GM18951 (cell line): ENCODE data around the gene TPST2.

Experiments used
- POLR2A ChIP-seq: IDR thresholded peaks from 4 replicates; pipeline ENCODE4 v1.6.1; 2011; ENCODE audit warnings: mild to moderate bottlenecking; ENCODE audit not compliant: insufficient read length, insufficient read depth; ENCODE audit errors: extremely low read depth
- in situ Hi-C: fragments of 300-500 bp; cut with MboI; formaldehyde crosslinking; loops from one replicate; pipeline ENCODE4 v1.12.0; 2022; ENCODE audit warnings: low sequenced_read_pairs, mixed read lengths, inconsistent platforms; ENCODE audit not compliant: unreplicated experiment

The TPST2 gene

DNA sequence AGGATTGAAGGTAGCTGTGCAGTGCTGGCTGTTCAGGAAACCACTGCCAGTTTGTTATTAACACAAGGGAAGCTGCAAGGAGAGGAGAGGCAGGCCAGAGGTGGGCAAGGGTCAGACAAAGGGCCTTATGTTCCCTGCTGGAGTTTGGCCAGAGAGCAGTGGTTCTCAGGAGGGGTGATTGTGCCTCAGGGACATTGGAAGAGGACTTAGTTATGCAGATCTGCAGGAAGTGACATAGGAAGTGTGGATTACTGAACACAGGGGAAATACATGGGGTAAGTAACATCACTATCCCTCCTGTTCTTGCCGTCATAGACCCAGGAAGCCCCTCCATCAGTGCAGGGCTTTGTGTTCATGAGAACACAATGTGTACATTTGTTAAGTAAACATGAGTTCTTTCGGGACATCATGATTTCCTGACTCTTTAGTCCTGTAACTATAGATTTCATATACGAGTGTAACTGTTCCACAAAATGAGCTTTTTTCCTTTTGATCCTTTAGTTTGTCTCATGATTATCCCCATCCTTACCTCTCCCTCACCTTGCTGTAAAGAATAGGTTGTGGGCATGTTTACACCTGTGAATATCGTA, 100.4 kb downstream of the TPST2 start:
- no peak for TF ChIP-seq POLR2A
- in situ Hi-C loops = no loop called here

DNA sequence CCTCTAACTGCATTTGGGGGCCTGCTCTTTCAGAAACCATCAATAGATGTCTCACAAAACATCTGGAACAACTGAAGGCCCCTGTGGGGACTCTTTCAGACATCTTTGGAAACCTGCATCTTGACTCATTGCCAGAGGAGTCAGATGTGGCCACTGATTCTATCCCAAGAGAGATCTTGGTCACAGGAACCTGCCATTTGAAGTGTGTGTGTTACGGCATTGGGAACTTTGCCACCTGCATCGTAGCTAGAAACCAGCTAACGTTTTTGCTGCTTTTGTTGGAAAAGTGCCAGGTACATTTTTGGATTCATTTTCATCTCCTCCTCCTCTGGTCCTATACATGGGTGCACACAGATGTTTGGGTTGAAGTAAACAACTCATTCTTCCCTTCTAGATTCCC, 101.9 kb downstream of the TPST2 start:
- TF ChIP-seq POLR2A = no peak
- in situ Hi-C loops = no loop called here

DNA sequence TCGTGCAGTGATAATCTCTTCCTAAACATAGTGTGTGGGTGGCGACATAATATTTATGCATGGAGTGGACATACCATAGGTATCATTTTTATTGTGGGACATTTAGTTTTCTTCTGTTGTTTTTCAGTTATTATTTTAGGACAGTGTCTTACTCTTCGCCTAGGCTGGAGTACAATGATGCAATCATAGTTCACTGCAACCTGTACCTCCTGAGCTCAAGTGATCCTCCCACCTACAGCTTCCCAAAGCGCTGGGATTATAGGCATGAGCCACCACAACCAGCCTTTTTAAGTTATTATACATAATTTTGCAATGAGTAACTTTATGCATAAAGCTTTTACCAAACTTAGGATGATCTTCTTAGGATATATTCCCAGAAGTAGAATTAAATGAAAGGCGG, 103.5 kb downstream of the TPST2 start:
- TF ChIP-seq POLR2A = no peak

GRCh38 chr22:26485806-26486390, 104.0 kb downstream of the TPST2 start:
- in situ Hi-C loops = no loop called here

More for the DNA sequence above, 103.5 kb downstream of the TPST2 start:
- in situ Hi-C loops = no loop called here

DNA sequence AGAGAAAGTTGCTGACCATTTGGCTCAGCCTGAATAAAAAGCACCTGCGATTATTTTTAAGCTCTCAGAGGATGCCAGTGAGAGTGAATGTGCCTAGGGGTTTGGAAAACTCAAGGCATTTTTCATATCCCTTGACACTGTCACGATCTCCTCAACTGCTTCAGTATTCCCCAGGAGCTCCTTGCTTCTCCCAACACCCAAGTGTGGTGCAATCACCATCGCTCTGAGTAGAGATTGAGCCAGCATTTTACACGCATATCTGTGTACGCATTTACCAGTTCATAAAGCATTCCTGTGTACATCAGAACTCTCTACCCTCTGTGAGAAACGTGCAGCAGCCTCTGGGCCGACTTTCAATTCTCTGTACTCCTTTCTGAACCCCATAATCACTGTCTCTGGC, 104.9 kb downstream of the TPST2 start:
- in situ Hi-C loops = no loop called here
- TF ChIP-seq POLR2A = no peak

More at GRCh38 chr22:26485806-26486390, 104.0 kb downstream of the TPST2 start:
- TF ChIP-seq POLR2A = no peak

GRCh38 chr22:26484360-26484706, 105.6 kb downstream of the TPST2 start:
- in situ Hi-C loops = no loop called here
- no peak for TF ChIP-seq POLR2A

DNA sequence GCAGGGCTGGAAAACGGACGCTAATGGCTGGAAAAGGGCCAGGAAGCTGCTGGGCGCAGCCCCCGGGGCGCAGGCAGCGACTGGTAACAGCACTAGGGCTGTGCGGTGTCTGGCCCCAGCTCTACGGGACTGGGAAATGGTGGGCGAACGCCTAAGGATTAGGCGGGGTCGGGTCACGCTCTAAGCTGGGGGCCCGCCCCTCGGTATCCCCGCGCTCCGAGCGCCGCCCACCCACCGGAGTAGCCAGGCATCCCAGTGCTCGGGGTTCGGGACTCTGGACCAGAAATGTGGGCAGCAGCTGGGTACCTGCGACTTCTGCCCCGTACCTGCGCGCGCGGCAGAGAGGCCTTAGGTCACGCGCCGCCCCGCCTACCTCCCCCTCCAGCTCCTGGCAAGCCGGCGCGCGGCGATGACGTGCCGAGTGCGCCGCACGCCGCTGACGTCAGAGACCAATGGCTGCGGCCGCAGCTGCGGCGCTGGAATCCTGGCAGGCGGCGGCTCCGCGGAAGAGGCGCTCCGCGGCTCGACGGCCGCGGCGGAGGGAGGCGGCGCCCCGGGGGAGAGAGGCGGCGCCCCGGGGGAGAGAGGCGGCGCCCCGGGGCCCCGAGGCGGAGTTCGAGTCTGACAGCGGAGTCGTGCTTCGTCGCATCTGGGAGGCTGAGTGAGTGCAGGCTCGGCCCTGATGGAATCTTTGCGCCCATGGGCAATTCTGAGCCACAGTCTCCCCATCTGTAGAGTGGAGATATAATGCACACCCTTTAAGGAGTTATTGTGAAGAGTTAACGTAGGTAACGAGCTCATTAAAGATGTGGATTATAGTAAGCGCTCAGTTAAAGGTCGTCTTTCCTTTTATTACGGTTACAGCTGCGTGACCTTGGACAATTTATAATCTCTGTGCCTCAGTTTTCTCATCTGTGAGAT, 106.2 kb downstream of the TPST2 start, which contains the start of the genes HPS4 and SRRD:
TSS of gene HPS4 (minus strand) at position 345 of the 921 bp plus-strand sequence. CDS start 2,021 bp downstream, outside the sequence.
TSS of gene SRRD (plus strand) at position 439 of the 921 bp plus-strand sequence. CDS start at position 453, 14 bp downstream.
- in situ Hi-C loops = no loop called here
- peak; percentile 86 for TF ChIP-seq POLR2A

GRCh38 chr22:26483043-26483438, 106.9 kb downstream of the TPST2 start:
- in situ Hi-C loops = no loop called here
- no peak for TF ChIP-seq POLR2A

- TF ChIP-seq POLR2A = no peak
- in situ Hi-C loops = no loop called here
These were observed 107.8 kb downstream of the TPST2 start for GRCh38 chr22:26482161-26482560.

- in situ Hi-C loops = no loop called here
- no peak for TF ChIP-seq POLR2A
These were observed 108.2 kb downstream of the TPST2 start for GRCh38 chr22:26481694-26482093.

GRCh38 chr22:26481112-26481693, 108.7 kb downstream of the TPST2 start:
- no peak for TF ChIP-seq POLR2A
- in situ Hi-C loops = no loop called here

GRCh38 chr22:26480611-26480932, 109.4 kb downstream of the TPST2 start:
- in situ Hi-C loops = no loop called here
- no peak for TF ChIP-seq POLR2A
